Measurements from ENCODE around the gene PLS3.

DNA sequence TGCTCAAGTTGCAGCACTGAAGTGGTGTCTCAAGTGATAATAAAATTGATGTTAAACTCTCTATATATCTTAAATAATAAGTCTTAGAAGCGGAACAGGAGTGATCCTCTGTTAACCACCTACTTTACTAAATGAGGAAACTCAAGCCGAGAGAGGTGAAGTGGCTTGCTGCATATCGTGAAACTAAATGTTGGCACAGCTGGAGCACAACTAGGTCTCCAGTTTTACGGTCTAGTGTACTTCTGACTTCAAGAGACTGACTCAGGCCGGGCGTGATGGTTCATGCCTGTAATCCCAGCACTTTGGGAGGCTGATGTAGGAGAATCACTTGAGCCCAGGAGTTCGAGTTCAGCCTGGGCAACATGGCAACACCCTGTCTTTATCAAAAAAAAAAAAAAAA, 35.5 kb upstream of the PLS3 start:
- TF ChIP-seq, protein P1, sequence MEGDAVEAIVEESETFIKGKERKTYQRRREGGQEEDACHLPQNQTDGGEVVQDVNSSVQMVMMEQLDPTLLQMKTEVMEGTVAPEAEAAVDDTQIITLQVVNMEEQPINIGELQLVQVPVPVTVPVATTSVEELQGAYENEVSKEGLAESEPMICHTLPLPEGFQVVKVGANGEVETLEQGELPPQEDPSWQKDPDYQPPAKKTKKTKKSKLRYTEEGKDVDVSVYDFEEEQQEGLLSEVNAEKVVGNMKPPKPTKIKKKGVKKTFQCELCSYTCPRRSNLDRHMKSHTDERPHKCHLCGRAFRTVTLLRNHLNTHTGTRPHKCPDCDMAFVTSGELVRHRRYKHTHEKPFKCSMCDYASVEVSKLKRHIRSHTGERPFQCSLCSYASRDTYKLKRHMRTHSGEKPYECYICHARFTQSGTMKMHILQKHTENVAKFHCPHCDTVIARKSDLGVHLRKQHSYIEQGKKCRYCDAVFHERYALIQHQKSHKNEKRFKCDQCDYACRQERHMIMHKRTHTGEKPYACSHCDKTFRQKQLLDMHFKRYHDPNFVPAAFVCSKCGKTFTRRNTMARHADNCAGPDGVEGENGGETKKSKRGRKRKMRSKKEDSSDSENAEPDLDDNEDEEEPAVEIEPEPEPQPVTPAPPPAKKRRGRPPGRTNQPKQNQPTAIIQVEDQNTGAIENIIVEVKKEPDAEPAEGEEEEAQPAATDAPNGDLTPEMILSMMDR (IDR thresholded peaks at IDR 0.05) = no peak
- no peak for TF ChIP-seq POLR2A (IDR thresholded peaks at IDR 0.05)

All from breast epithelium (tissue), 3 donors.